ENCODE measurements around the gene C9orf85.
A peak's percentile ranks its signal among the peaks of the same experiment; 100 is the strongest.

The C9orf85 gene

GRCh38 chr9:71920456-71921189, 9.2 kb downstream of the C9orf85 start:
- Histone ChIP-seq H3K27ac (ENCODE audit: low read depth in 2 of 2, low read length in 2 of 2) (no peak overlapping the region), H3K4me3 (ENCODE audit: low read length in 2 of 2) (no peak overlapping the region), H3K27me3 (ENCODE audit: control insufficient read depth in 2 of 2, insufficient read depth in 2 of 2, low read length in 2 of 2) (no peaks in the 10 kb centered on the region), H3K4me1 (ENCODE audit: control insufficient read depth in 2 of 2, insufficient read depth in 2 of 2, low read length in 2 of 2) (peaks cover 0 to 2% of the 10 kb centered on the region in 2 donors), H3K9me3 (ENCODE audit: control insufficient read depth in 2 of 2, low read length in 2 of 2) (no peaks in the 10 kb centered on the region), H3K9ac (ENCODE audit: low read depth in 1 of 2, low read length in 2 of 2) (no peak overlapping the region), H3K36me3 (ENCODE audit: control insufficient read depth in 2 of 2, insufficient read depth in 2 of 2, low read length in 2 of 2) (no peaks in the 10 kb centered on the region)

- Histone ChIP-seq H3K9me3 (ENCODE audit: control insufficient read depth in 2 of 2, low read length in 2 of 2) (no peaks in the 10 kb centered on the region), H3K9ac (ENCODE audit: low read depth in 1 of 2, low read length in 2 of 2) (no peak overlapping the region), H3K4me1 (ENCODE audit: control insufficient read depth in 2 of 2, insufficient read depth in 2 of 2, low read length in 2 of 2) (peaks cover 0 to 2% of the 10 kb centered on the region in 2 donors), H3K4me3 (ENCODE audit: low read length in 2 of 2) (no peak overlapping the region), H3K27me3 (ENCODE audit: control insufficient read depth in 2 of 2, insufficient read depth in 2 of 2, low read length in 2 of 2) (no peaks in the 10 kb centered on the region), H3K36me3 (ENCODE audit: control insufficient read depth in 2 of 2, insufficient read depth in 2 of 2, low read length in 2 of 2) (no peaks in the 10 kb centered on the region), H3K27ac (ENCODE audit: low read depth in 2 of 2, low read length in 2 of 2) (no peak overlapping the region)
Measured at GRCh38 chr9:71921190-71921814, 9.9 kb downstream of the C9orf85 start.

GRCh38 chr9:71924576-71924975, 13.1 kb downstream of the C9orf85 start:
- H3K4me3 ChIP-seq (ENCODE audit: low read length in 2 of 2), result no peak overlapping the region
- no peak overlapping the region for H3K27ac ChIP-seq (ENCODE audit: low read depth in 2 of 2, low read length in 2 of 2)
- H3K36me3 ChIP-seq (ENCODE audit: control insufficient read depth in 2 of 2, insufficient read depth in 2 of 2, low read length in 2 of 2), result no peaks in the 10 kb centered on the region

GRCh38 chr9:71925834-71926233, 14.4 kb downstream of the C9orf85 start:
- Histone ChIP-seq H3K36me3 (ENCODE audit: control insufficient read depth in 2 of 2, insufficient read depth in 2 of 2, low read length in 2 of 2) (no peaks in the 10 kb centered on the region), H3K27me3 (ENCODE audit: control insufficient read depth in 2 of 2, insufficient read depth in 2 of 2, low read length in 2 of 2) (no peaks in the 10 kb centered on the region), H3K4me3 (ENCODE audit: low read length in 2 of 2) (no peak overlapping the region), H3K9me3 (ENCODE audit: control insufficient read depth in 2 of 2, low read length in 2 of 2) (no peaks in the 10 kb centered on the region), H3K4me1 (ENCODE audit: control insufficient read depth in 2 of 2, insufficient read depth in 2 of 2, low read length in 2 of 2) (peaks cover 2 to 6% of the 10 kb centered on the region in 2 donors), H3K9ac (ENCODE audit: low read depth in 1 of 2, low read length in 2 of 2) (no peak overlapping the region), H3K27ac (ENCODE audit: low read depth in 2 of 2, low read length in 2 of 2) (no peak overlapping the region)

More at GRCh38 chr9:71924576-71924975, 13.1 kb downstream of the C9orf85 start:
- no peaks in the 10 kb centered on the region for H3K4me1 ChIP-seq (ENCODE audit: control insufficient read depth in 2 of 2, insufficient read depth in 2 of 2, low read length in 2 of 2)
- H3K9ac ChIP-seq (ENCODE audit: low read depth in 1 of 2, low read length in 2 of 2), result no peak overlapping the region
- H3K27me3 ChIP-seq (ENCODE audit: control insufficient read depth in 2 of 2, insufficient read depth in 2 of 2, low read length in 2 of 2), result no peaks in the 10 kb centered on the region
- H3K9me3 ChIP-seq (ENCODE audit: control insufficient read depth in 2 of 2, low read length in 2 of 2), result no peaks in the 10 kb centered on the region

DNA sequence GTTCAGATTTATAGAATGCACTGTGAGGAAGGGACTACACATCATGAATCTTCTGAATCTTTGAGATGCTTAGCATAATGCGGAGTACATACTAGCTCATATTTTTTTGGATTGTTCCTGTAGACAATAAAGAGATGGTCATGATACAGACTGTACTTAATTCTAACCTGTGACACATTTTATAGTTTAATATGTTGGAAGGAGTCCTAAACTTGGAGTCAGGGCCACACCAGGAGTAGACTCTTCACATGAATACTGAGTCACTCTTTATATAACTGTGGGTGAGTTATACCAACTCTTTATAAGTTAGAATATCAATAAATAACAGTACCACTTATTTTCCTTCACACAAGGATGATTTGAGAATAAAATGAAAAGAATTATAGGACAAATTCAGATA, 16.9 kb downstream of the C9orf85 start:
- Histone ChIP-seq H3K9ac (ENCODE audit: low read depth in 1 of 2, low read length in 2 of 2) (no peak overlapping the region), H3K27me3 (ENCODE audit: control insufficient read depth in 2 of 2, insufficient read depth in 2 of 2, low read length in 2 of 2) (no peaks in the 10 kb centered on the region), H3K27ac (ENCODE audit: low read depth in 2 of 2, low read length in 2 of 2) (no peak overlapping the region), H3K4me1 (ENCODE audit: control insufficient read depth in 2 of 2, insufficient read depth in 2 of 2, low read length in 2 of 2) (peaks cover 3 to 9% of the 10 kb centered on the region in 2 donors), H3K4me3 (ENCODE audit: low read length in 2 of 2) (peak overlapping the region in 1 of 2 donors; percentile 10), H3K9me3 (ENCODE audit: control insufficient read depth in 2 of 2, low read length in 2 of 2) (no peaks in the 10 kb centered on the region), H3K36me3 (ENCODE audit: control insufficient read depth in 2 of 2, insufficient read depth in 2 of 2, low read length in 2 of 2) (no peaks in the 10 kb centered on the region)

DNA sequence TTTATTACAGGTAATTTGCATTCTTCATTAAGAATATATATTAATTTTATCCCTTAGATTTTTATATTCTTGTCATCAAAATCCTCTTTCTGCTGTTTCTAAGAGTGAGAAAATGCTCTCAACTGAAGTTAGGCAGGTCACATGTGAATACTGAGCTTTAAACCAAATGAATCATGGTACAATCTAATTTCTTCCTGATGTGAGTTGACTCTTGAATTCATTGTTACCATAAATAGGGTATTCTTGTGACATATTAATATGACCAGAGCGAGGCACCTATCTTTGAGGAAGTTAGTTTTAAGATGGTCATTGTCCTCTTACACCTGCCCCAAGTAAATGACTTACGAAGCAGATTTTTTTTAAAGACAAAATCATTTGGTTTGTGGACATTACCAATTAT, 17.4 kb downstream of the C9orf85 start:
- H3K4me1 ChIP-seq (ENCODE audit: control insufficient read depth in 2 of 2, insufficient read depth in 2 of 2, low read length in 2 of 2), result peaks cover 3 to 9% of the 10 kb centered on the region in 2 donors
- H3K36me3 ChIP-seq (ENCODE audit: control insufficient read depth in 2 of 2, insufficient read depth in 2 of 2, low read length in 2 of 2), result no peaks in the 10 kb centered on the region
- no peaks in the 10 kb centered on the region for H3K9me3 ChIP-seq (ENCODE audit: control insufficient read depth in 2 of 2, low read length in 2 of 2)
- H3K9ac ChIP-seq (ENCODE audit: low read depth in 1 of 2, low read length in 2 of 2), result no peak overlapping the region
- no peak overlapping the region for H3K4me3 ChIP-seq (ENCODE audit: low read length in 2 of 2)
- no peaks in the 10 kb centered on the region for H3K27me3 ChIP-seq (ENCODE audit: control insufficient read depth in 2 of 2, insufficient read depth in 2 of 2, low read length in 2 of 2)
- H3K27ac ChIP-seq (ENCODE audit: low read depth in 2 of 2, low read length in 2 of 2), result peak overlapping the region in 1 of 2 donors; percentile 21

- H3K27ac ChIP-seq (ENCODE audit: low read depth in 2 of 2, low read length in 2 of 2), result peak overlapping the region in 1 of 2 donors; percentile 21
- H3K27me3 ChIP-seq (ENCODE audit: control insufficient read depth in 2 of 2, insufficient read depth in 2 of 2, low read length in 2 of 2), result no peaks in the 10 kb centered on the region
- no peak overlapping the region for H3K9ac ChIP-seq (ENCODE audit: low read depth in 1 of 2, low read length in 2 of 2)
- peaks cover 3 to 9% of the 10 kb centered on the region in 2 donors for H3K4me1 ChIP-seq (ENCODE audit: control insufficient read depth in 2 of 2, insufficient read depth in 2 of 2, low read length in 2 of 2)
- H3K9me3 ChIP-seq (ENCODE audit: control insufficient read depth in 2 of 2, low read length in 2 of 2), result no peaks in the 10 kb centered on the region
- no peaks in the 10 kb centered on the region for H3K36me3 ChIP-seq (ENCODE audit: control insufficient read depth in 2 of 2, insufficient read depth in 2 of 2, low read length in 2 of 2)
- no peak overlapping the region for H3K4me3 ChIP-seq (ENCODE audit: low read length in 2 of 2)
Measured at GRCh38 chr9:71929223-71929622, 17.8 kb downstream of the C9orf85 start.

DNA sequence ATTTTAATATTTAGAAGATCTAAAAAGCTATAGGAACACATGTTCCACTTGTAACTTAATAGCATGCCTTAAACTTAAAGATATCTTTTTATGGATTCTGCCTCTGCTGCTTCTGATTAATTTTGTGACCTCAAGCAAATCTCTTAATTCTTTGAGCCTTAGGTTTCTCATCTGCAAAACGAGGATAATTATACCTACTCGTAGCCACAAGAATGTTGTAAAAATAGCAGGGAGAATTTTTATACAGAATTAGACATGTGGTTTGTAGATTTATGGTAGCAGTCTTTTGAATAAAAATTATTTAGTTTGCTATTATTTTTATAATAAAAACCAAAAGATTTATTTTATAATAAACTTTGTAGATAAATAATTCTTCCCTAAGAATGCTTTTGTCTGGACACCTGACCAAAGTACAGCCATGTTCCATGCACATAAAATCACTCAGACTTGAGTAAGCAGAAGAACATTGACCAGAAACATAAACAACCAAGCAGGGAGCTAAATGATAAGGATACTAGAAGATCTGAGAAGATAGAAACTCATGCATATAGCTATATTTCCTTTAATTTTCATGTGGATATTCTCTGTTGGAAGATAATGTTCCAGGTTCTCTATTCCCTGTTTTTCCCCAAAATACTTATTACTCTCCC, 18.5 kb downstream of the C9orf85 start:
- Histone ChIP-seq H3K9ac (ENCODE audit: low read depth in 1 of 2, low read length in 2 of 2) (no peak overlapping the region), H3K4me3 (ENCODE audit: low read length in 2 of 2) (no peak overlapping the region), H3K9me3 (ENCODE audit: control insufficient read depth in 2 of 2, low read length in 2 of 2) (no peaks in the 10 kb centered on the region), H3K27me3 (ENCODE audit: control insufficient read depth in 2 of 2, insufficient read depth in 2 of 2, low read length in 2 of 2) (no peaks in the 10 kb centered on the region), H3K27ac (ENCODE audit: low read depth in 2 of 2, low read length in 2 of 2) (no peak overlapping the region), H3K4me1 (ENCODE audit: control insufficient read depth in 2 of 2, insufficient read depth in 2 of 2, low read length in 2 of 2) (peaks cover 3 to 9% of the 10 kb centered on the region in 2 donors), H3K36me3 (ENCODE audit: control insufficient read depth in 2 of 2, insufficient read depth in 2 of 2, low read length in 2 of 2) (no peaks in the 10 kb centered on the region)

DNA sequence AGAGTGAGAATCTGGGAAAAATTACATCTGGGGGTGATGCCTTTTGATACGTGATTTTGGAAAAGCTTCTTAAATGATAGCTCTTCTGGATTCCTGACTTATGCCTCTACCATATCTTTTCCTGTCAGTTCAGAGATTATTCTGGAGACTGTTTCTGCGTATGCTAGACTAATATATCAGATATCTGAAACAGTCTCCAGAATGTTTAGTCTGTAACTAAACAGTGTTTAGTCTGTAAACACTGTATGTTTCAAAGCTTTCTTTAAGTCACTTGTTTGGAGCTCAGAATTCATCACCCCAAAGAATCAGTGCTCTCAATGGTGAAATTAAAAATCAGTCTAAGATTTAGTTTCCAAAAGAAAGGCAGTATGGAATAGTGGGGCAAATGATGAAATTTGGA, 19.7 kb downstream of the C9orf85 start:
- no peak overlapping the region for H3K4me3 ChIP-seq (ENCODE audit: low read length in 2 of 2)
- no peaks in the 10 kb centered on the region for H3K36me3 ChIP-seq (ENCODE audit: control insufficient read depth in 2 of 2, insufficient read depth in 2 of 2, low read length in 2 of 2)
- no peaks in the 10 kb centered on the region for H3K27me3 ChIP-seq (ENCODE audit: control insufficient read depth in 2 of 2, insufficient read depth in 2 of 2, low read length in 2 of 2)
- no peaks in the 10 kb centered on the region for H3K9me3 ChIP-seq (ENCODE audit: control insufficient read depth in 2 of 2, low read length in 2 of 2)
- H3K4me1 ChIP-seq (ENCODE audit: control insufficient read depth in 2 of 2, insufficient read depth in 2 of 2, low read length in 2 of 2), result peaks cover 3 to 9% of the 10 kb centered on the region in 2 donors
- H3K9ac ChIP-seq (ENCODE audit: low read depth in 1 of 2, low read length in 2 of 2), result no peak overlapping the region
- no peak overlapping the region for H3K27ac ChIP-seq (ENCODE audit: low read depth in 2 of 2, low read length in 2 of 2)

GRCh38 chr9:71936066-71936465, 24.6 kb downstream of the C9orf85 start:
- no peak overlapping the region for H3K4me3 ChIP-seq (ENCODE audit: low read length in 2 of 2)
- no peaks in the 10 kb centered on the region for H3K36me3 ChIP-seq (ENCODE audit: control insufficient read depth in 2 of 2, insufficient read depth in 2 of 2, low read length in 2 of 2)
- H3K27me3 ChIP-seq (ENCODE audit: control insufficient read depth in 2 of 2, insufficient read depth in 2 of 2, low read length in 2 of 2), result no peaks in the 10 kb centered on the region
- H3K4me1 ChIP-seq (ENCODE audit: control insufficient read depth in 2 of 2, insufficient read depth in 2 of 2, low read length in 2 of 2), result peaks cover 0 to under 1% of the 10 kb centered on the region in 2 donors
- no peak overlapping the region for H3K27ac ChIP-seq (ENCODE audit: low read depth in 2 of 2, low read length in 2 of 2)
- no peak overlapping the region for H3K9ac ChIP-seq (ENCODE audit: low read depth in 1 of 2, low read length in 2 of 2)
- H3K9me3 ChIP-seq (ENCODE audit: control insufficient read depth in 2 of 2, low read length in 2 of 2), result no peaks in the 10 kb centered on the region
